Measurements from ENCODE around the gene SYS1. TPM values are rescaled to one million over a fixed set of nuclear protein-coding genes. Genes with fewer than 3 reads are reported as not detected.

Gene SYS1
- total RNA-seq, 1 donor from 2014 or later = 13.7 TPM

Other genes starting within 250 kb of the SYS1 start
- 4.3 TPM for gene WFDC5, start 248.0 kb upstream of the SYS1 start, total RNA-seq
- 5.1 TPM for gene WFDC12, start 238.7 kb upstream of the SYS1 start, total RNA-seq
- 1,694 TPM for gene PI3, start 188.3 kb upstream of the SYS1 start, total RNA-seq
- gene SEMG1, start 156.1 kb upstream of the SYS1 start, total RNA-seq = not detected
- not detected for gene SEMG2, start 141.8 kb upstream of the SYS1 start, total RNA-seq
- 864 TPM for gene SLPI, start 108.6 kb upstream of the SYS1 start, total RNA-seq
- not detected for gene RBPJL, start 56.3 kb upstream of the SYS1 start, total RNA-seq
- 0.16 TPM for gene MATN4, start 54.9 kb upstream of the SYS1 start, total RNA-seq
- gene SDC4, start 14.7 kb upstream of the SYS1 start, total RNA-seq = 99.1 TPM
- 0.36 TPM for gene TP53TG5, start 15.2 kb downstream of the SYS1 start, total RNA-seq
- gene DBNDD2, start 45.1 kb downstream of the SYS1 start, total RNA-seq = 22.6 TPM
- gene PIGT, start 53.0 kb downstream of the SYS1 start, total RNA-seq = 43.0 TPM
- gene WFDC2, start 106.6 kb downstream of the SYS1 start, total RNA-seq = 37.9 TPM
- not detected for gene SPINT3, start 152.5 kb downstream of the SYS1 start, total RNA-seq
- not detected for gene WFDC6, start 176.3 kb downstream of the SYS1 start, total RNA-seq
- not detected for gene EPPIN, start 184.2 kb downstream of the SYS1 start, total RNA-seq
- not detected for gene WFDC8, start 216.1 kb downstream of the SYS1 start, total RNA-seq

Data from esophagus mucosa (tissue), 1 donor.